Measurements from ENCODE around the gene ABLIM2. TPM values are rescaled to one million over a fixed set of nuclear protein-coding genes. Genes with fewer than 3 reads are reported as not detected.

The ABLIM2 gene
- total RNA-seq, 4 donors from 2014 or later, result 177 to 281 (median 244) TPM

DNA sequence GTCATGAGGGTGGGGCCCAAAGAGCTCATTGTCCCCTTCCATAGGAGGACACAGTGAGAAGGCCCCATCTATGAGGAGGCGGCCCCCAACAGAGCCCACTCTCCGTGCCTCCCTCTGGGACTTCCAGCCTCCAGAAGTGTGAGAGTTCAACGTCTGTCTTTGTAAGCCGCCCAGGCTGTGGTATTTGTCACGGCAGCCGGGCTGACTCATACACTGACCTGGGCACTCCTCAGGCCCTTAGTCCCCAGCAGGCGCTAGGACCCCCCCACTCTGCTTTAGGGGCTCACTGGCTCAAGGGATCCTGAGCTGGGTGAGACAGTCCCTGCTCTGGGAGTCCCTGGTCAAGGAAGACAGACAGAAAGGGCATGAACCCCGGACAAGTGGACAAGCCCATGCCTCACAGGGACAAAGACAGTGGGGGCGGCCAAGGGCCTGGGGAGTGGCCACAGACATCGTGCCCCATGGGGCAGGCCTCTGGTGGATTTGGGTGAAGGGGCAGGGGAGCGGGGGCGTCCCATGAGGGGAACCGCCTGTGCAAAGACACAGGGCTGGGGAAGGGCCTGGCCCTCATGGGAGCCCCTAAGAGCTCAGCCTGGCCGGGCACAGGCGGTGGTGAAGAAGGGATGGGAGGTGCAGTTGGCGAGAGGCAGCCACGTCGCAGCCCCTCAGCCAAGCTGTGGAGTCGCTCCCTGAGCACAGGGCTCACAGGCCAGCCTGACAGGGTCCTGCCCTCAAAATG is 21.5 kb downstream of the ABLIM2 start:
- intact Hi-C loops (cut with DNase I; ENCODE audit: low total_unique reads) (no loop called here), in situ Hi-C loops (cut with MboI; ENCODE audit: low sequenced_read_pairs in 4 of 4) (no loop called here)
- Histone ChIP-seq H3K27ac (no peak overlapping the region), H3K9me3 (no peaks in the 10 kb centered on the region), H3K27me3 (no peaks in the 10 kb centered on the region), H3K4me1 (peaks cover 13 to 28% of the 10 kb centered on the region in 2 donors), H3K36me3 (no peaks in the 10 kb centered on the region), H3K4me3 (no peak overlapping the region)
- DNase-seq (no peak), ATAC-seq (no peak)
- TF ChIP-seq POLR2A (IDR thresholded peaks at IDR 0.05), result no peak
- TF ChIP-seq, protein P1, sequence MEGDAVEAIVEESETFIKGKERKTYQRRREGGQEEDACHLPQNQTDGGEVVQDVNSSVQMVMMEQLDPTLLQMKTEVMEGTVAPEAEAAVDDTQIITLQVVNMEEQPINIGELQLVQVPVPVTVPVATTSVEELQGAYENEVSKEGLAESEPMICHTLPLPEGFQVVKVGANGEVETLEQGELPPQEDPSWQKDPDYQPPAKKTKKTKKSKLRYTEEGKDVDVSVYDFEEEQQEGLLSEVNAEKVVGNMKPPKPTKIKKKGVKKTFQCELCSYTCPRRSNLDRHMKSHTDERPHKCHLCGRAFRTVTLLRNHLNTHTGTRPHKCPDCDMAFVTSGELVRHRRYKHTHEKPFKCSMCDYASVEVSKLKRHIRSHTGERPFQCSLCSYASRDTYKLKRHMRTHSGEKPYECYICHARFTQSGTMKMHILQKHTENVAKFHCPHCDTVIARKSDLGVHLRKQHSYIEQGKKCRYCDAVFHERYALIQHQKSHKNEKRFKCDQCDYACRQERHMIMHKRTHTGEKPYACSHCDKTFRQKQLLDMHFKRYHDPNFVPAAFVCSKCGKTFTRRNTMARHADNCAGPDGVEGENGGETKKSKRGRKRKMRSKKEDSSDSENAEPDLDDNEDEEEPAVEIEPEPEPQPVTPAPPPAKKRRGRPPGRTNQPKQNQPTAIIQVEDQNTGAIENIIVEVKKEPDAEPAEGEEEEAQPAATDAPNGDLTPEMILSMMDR (IDR thresholded peaks at IDR 0.05 in 4 of 5, conservative IDR thresholded peaks at IDR 0.05 in 1 of 5), result no peak

GRCh38 chr4:8136529-8136928 is 22.1 kb downstream of the ABLIM2 start:
- intact Hi-C loops (cut with DNase I; ENCODE audit: low total_unique reads) (no loop called here), in situ Hi-C loops (cut with MboI; ENCODE audit: low sequenced_read_pairs in 4 of 4) (no loop called here)
- ATAC-seq (no peak), DNase-seq (no peak)
- Histone ChIP-seq H3K36me3 (no peaks in the 10 kb centered on the region), H3K27ac (no peak overlapping the region), H3K9me3 (no peaks in the 10 kb centered on the region), H3K4me1 (peaks cover 7 to 22% of the 10 kb centered on the region in 2 donors), H3K27me3 (no peaks in the 10 kb centered on the region), H3K4me3 (no peak overlapping the region)
- TF ChIP-seq POLR2A (IDR thresholded peaks at IDR 0.05), result no peak
- TF ChIP-seq, protein P1 (IDR thresholded peaks at IDR 0.05 in 4 of 5, conservative IDR thresholded peaks at IDR 0.05 in 1 of 5), result no peak

- DNase-seq (no peak), ATAC-seq (peak; percentile 29 to 41)
- Histone ChIP-seq H3K9me3 (no peaks in the 10 kb centered on the region), H3K27ac (peak overlapping the region in 1 of 4 donors; percentile 8), H3K4me1 (peaks cover 0 to 15% of the 10 kb centered on the region in 2 donors), H3K27me3 (no peaks in the 10 kb centered on the region), H3K36me3 (no peaks in the 10 kb centered on the region), H3K4me3 (no peak overlapping the region)
- intact Hi-C loops (cut with DNase I; ENCODE audit: low total_unique reads), result no loop called here
- in situ Hi-C loops (cut with MboI; ENCODE audit: low sequenced_read_pairs in 4 of 4), result no loop called here
- TF ChIP-seq POLR2A (IDR thresholded peaks at IDR 0.05), result no peak
- TF ChIP-seq, protein P1 (IDR thresholded peaks at IDR 0.05 in 4 of 5, conservative IDR thresholded peaks at IDR 0.05 in 1 of 5), result no peak
Observed at GRCh38 chr4:8135666-8136065, 22.9 kb downstream of the ABLIM2 start.

DNA sequence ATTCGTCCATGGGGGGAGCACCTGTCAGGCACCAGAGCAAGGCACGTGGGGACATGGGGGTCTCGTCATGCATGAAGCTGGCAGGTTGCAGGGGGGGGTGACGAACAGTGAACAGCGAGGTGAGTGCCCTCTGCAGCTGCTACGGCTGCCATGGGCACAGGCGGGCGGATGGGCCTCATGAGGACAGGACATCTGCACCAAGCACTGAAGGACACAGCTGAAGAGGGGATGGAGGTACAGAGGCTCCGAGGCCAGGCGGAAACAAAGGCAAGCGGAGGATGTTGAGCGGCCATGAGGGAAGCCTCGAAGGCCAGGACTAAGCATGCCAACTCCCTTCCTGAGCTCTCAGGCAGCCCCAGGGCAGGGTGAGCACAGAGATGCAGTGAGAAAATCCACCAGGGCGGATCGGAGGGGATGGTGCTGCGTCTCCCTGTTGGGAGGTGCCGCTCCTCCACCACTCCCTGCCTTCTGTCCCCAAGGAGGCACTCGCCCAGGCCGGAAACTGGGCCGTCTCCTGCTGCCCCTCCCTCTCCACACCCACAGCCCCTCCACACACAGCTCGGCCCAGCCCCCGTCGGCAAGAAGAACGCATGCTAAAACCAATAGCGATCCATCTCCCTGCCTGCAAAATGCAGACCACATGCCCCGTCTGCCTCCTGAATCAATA is 24.6 kb downstream of the ABLIM2 start:
- H3K27me3 ChIP-seq, result no peaks in the 10 kb centered on the region
- no peak overlapping the region for H3K4me3 ChIP-seq
- no peak for ATAC-seq
- TF ChIP-seq POLR2A (IDR thresholded peaks at IDR 0.05), result no peak
- TF ChIP-seq, protein P1 (IDR thresholded peaks at IDR 0.05 in 4 of 5, conservative IDR thresholded peaks at IDR 0.05 in 1 of 5), result no peak
- in situ Hi-C loops (cut with MboI; ENCODE audit: low sequenced_read_pairs in 4 of 4), result no loop called here
- intact Hi-C loops (cut with DNase I; ENCODE audit: low total_unique reads), result no loop called here
- peaks cover 1 to 22% of the 10 kb centered on the region in 2 donors for H3K4me1 ChIP-seq
- H3K9me3 ChIP-seq, result no peaks in the 10 kb centered on the region
- DNase-seq, result no peak
- no peak overlapping the region for H3K27ac ChIP-seq
- H3K36me3 ChIP-seq, result no peaks in the 10 kb centered on the region

All from gastrocnemius medialis (tissue), 4 donors.